ENCODE measurements around the gene GALNT4.

GALNT4 gene

GRCh38 chr12:89529738-89530137 lies 5.1 kb upstream of the GALNT4 start:
- DNase-seq (ENCODE audit: low read depth): no peak

GRCh38 chr12:89528434-89528833 lies 3.8 kb upstream of the GALNT4 start:
- no peak for DNase-seq (ENCODE audit: low read depth)

GRCh38 chr12:89525824-89526770 lies 1.5 kb upstream of the GALNT4 start, which contains the start of gene POC1B:
Gene POC1B (minus strand): TSS chr12:89526047. CDS start chr12:89525895, 152 bp downstream.
- peak; percentile 47 for DNase-seq (ENCODE audit: low read depth)

- DNase-seq (ENCODE audit: low read depth): peak; percentile 13
These were observed 768 bp upstream of the GALNT4 start for GRCh38 chr12:89525305-89525823.

- DNase-seq (ENCODE audit: low read depth): no peak
These were observed 604 bp downstream of the GALNT4 start for GRCh38 chr12:89523843-89524540.

GRCh38 chr12:89523393-89523792 lies 1.2 kb downstream of the GALNT4 start:
- DNase-seq (ENCODE audit: low read depth): no peak

- DNase-seq (ENCODE audit: low read depth): no peak
These were observed 3.0 kb downstream of the GALNT4 start for GRCh38 chr12:89521364-89522223.

GRCh38 chr12:89517720-89518119 lies 6.9 kb downstream of the GALNT4 start:
- no peak for DNase-seq (ENCODE audit: low read depth)

GRCh38 chr12:89516633-89517032 lies 8.0 kb downstream of the GALNT4 start:
- no peak for DNase-seq (ENCODE audit: low read depth)

- DNase-seq (ENCODE audit: low read depth): no peak
These were observed 9.8 kb downstream of the GALNT4 start for GRCh38 chr12:89514751-89515150.

- no peak for DNase-seq (ENCODE audit: low read depth)
These were observed 11.1 kb downstream of the GALNT4 start for GRCh38 chr12:89513544-89513943.

GRCh38 chr12:89507015-89507824 lies 17.4 kb downstream of the GALNT4 start:
- DNase-seq (ENCODE audit: low read depth): no peak

- DNase-seq (ENCODE audit: low read depth): no peak
These were observed 18.5 kb downstream of the GALNT4 start for GRCh38 chr12:89506050-89506449.

GRCh38 chr12:89504560-89505346 lies 19.8 kb downstream of the GALNT4 start:
- DNase-seq (ENCODE audit: low read depth): no peak

- no peak for DNase-seq (ENCODE audit: low read depth)
These were observed 22.8 kb downstream of the GALNT4 start for GRCh38 chr12:89501793-89502192.

- no peak for DNase-seq (ENCODE audit: low read depth)
These were observed 24.7 kb downstream of the GALNT4 start for GRCh38 chr12:89499857-89500256.

- DNase-seq (ENCODE audit: low read depth): no peak
These were observed 27.1 kb downstream of the GALNT4 start for GRCh38 chr12:89497467-89497866.

GRCh38 chr12:89497005-89497404 lies 27.6 kb downstream of the GALNT4 start:
- DNase-seq (ENCODE audit: low read depth): no peak

- DNase-seq (ENCODE audit: low read depth): peak; percentile 8
These were observed 30.0 kb downstream of the GALNT4 start for GRCh38 chr12:89494411-89495231.
